H9 (cell line): Measurements from ENCODE around the gene DNAAF5. TPM values are rescaled to one million over a fixed set of nuclear protein-coding genes. Genes with fewer than 3 reads are reported as not detected.
A peak's percentile ranks its signal among the peaks of the same experiment; 100 is the strongest.

Experiments used
- DNase-seq: peaks from one replicate; pipeline ENCODE4 v3.0.0-alpha.2; 2017
- H2AFZ ChIP-seq: one replicate; pipeline ENCODE4 v1.6.1; 2013; ENCODE audit warnings: mild to moderate bottlenecking, low read length, control low read depth, moderate library complexity
- H2AK5ac ChIP-seq: 2 replicates; pipeline ENCODE4 v1.6.1; 2013; ENCODE audit warnings: low read length, control low read depth, mixed read lengths; ENCODE audit not compliant: insufficient read length
- H2BK120ac ChIP-seq: one replicate; pipeline ENCODE4 v1.6.1; 2013; ENCODE audit warnings: low read depth, mild to moderate bottlenecking, low read length, control low read depth, inconsistent platforms; ENCODE audit not compliant: poor library complexity, severe bottlenecking
- H2BK12ac ChIP-seq: 2 replicates; pipeline ENCODE4 v1.6.1; 2013; ENCODE audit warnings: low read length, control low read depth, mixed read lengths, low read depth; ENCODE audit not compliant: insufficient read length
- H2BK15ac ChIP-seq: 2 replicates; pipeline ENCODE4 v1.6.1; 2013; ENCODE audit warnings: low read depth, low read length, control low read depth
- H2BK20ac ChIP-seq: one replicate; pipeline ENCODE4 v1.6.1; 2013; ENCODE audit warnings: low read depth, mild to moderate bottlenecking, low read length, control low read depth, inconsistent platforms; ENCODE audit not compliant: poor library complexity, severe bottlenecking
- H2BK5ac ChIP-seq: 2 replicates; pipeline ENCODE4 v1.6.1; 2013; ENCODE audit warnings: low read length, control low read depth, mixed read lengths; ENCODE audit not compliant: insufficient read length
- H3K14ac ChIP-seq: 2 replicates; pipeline ENCODE4 v1.6.1; 2013; ENCODE audit warnings: low read length, control low read depth; ENCODE audit not compliant: insufficient read depth
- H3K18ac ChIP-seq: 2 replicates; pipeline ENCODE4 v1.6.1; 2013; ENCODE audit warnings: low read depth, mild to moderate bottlenecking, mixed read lengths, low read length, control low read depth; ENCODE audit not compliant: insufficient read length
- H3K23ac ChIP-seq: 2 replicates; pipeline ENCODE4 v1.6.1; 2013; ENCODE audit warnings: low read length, control low read depth, mixed read lengths, low read depth; ENCODE audit not compliant: insufficient read length
- H3K23me2 ChIP-seq: 2 replicates; pipeline ENCODE4 v1.6.1; 2013; ENCODE audit warnings: low read depth, mild to moderate bottlenecking, mixed read lengths, low read length, control low read depth; ENCODE audit not compliant: insufficient read length, poor library complexity, severe bottlenecking
- H3K27ac ChIP-seq: 2 replicates; pipeline ENCODE4 v1.5.1; 2013; ENCODE audit warnings: low read length, control low read depth, mixed read lengths, low read depth; ENCODE audit not compliant: insufficient read length
- H3K27me3 ChIP-seq: 2 replicates; pipeline ENCODE4 v1.6.1; 2013; ENCODE audit warnings: low read length, control low read depth, inconsistent platforms; ENCODE audit not compliant: insufficient read depth
- H3K4ac ChIP-seq: 2 replicates; pipeline ENCODE4 v1.6.1; 2013; ENCODE audit warnings: low read depth, mild to moderate bottlenecking, control low read depth, inconsistent platforms, low read length, moderate library complexity
- H3K4me1 ChIP-seq: 2 replicates; pipeline ENCODE4 v1.6.1; 2013; ENCODE audit warnings: low read length, control low read depth, inconsistent platforms; ENCODE audit not compliant: insufficient read depth
- H3K4me2 ChIP-seq: 2 replicates; pipeline ENCODE4 v1.6.1; 2013; ENCODE audit warnings: low read length, control low read depth, mixed read lengths; ENCODE audit not compliant: insufficient read length, insufficient read depth
- H3K56ac ChIP-seq: 2 replicates; pipeline ENCODE4 v1.6.1; 2013; ENCODE audit warnings: low read depth, mild to moderate bottlenecking, mixed read lengths, low read length, control low read depth; ENCODE audit not compliant: insufficient read length
- H3K79me1 ChIP-seq: 2 replicates; pipeline ENCODE4 v1.6.1; 2013; ENCODE audit warnings: low read depth, mild to moderate bottlenecking, moderate library complexity, low read length, control low read depth, inconsistent platforms; ENCODE audit not compliant: insufficient read depth, poor library complexity, severe bottlenecking
- H3K79me2 ChIP-seq: 2 replicates; pipeline ENCODE4 v1.6.1; 2013; ENCODE audit warnings: low read length, control low read depth, inconsistent platforms; ENCODE audit not compliant: insufficient read depth
- H3K9ac ChIP-seq: 2 replicates; pipeline ENCODE4 v1.6.1; 2013; ENCODE audit warnings: low read length, control low read depth, mixed read lengths; ENCODE audit not compliant: insufficient read length; ENCODE audit errors: extremely low read depth
- H3K9me3 ChIP-seq: one replicate; pipeline ENCODE4 v1.6.1; 2013; ENCODE audit warnings: low read depth, low read length, inconsistent platforms; ENCODE audit not compliant: control insufficient read depth
- H3T11ph ChIP-seq: one replicate; pipeline ENCODE4 v1.6.1; 2013; ENCODE audit warnings: mild to moderate bottlenecking, low read length, control low read depth, inconsistent platforms
- H4K20me1 ChIP-seq: one replicate; pipeline ENCODE4 v1.6.1; 2013; ENCODE audit not compliant: control insufficient read depth, insufficient read length, insufficient read depth
- H4K5ac ChIP-seq: 2 replicates; pipeline ENCODE4 v1.6.1; 2013; ENCODE audit warnings: low read depth, mild to moderate bottlenecking, mixed read lengths, low read length, control low read depth; ENCODE audit not compliant: insufficient read length
- H4K8ac ChIP-seq: replicated peaks from 2 replicates; pipeline ENCODE4 v1.6.1; 2013; ENCODE audit warnings: low read length, control low read depth, mixed read lengths, low read depth; ENCODE audit not compliant: insufficient read length
- H4K91ac ChIP-seq: 2 replicates; pipeline ENCODE4 v1.6.1; 2013; ENCODE audit warnings: low read depth, mild to moderate bottlenecking, moderate library complexity, mixed read lengths, low read length, control low read depth; ENCODE audit not compliant: insufficient read length
- H3K27ac Mint-ChIP-seq, 3 experiments: 2 replicates in 2 of 3; 3 replicates in 1 of 3; pipeline ENCODE4 v1.8.0; 2020 to 2021; ENCODE audit warnings: mixed read lengths in 3 of 3, mild to moderate bottlenecking in 1 of 3, moderate library complexity in 1 of 3
- H3K27me3 Mint-ChIP-seq: 2 replicates; pipeline ENCODE4 v1.8.0; 2021; ENCODE audit warnings: low read depth, mild to moderate bottlenecking, moderate library complexity, mixed read lengths
- H3K36me3 Mint-ChIP-seq, 3 experiments: 2 replicates in 2 of 3; 3 replicates in 1 of 3; pipeline ENCODE4 v1.8.0; 2020 to 2021; ENCODE audit warnings: low read depth in 3 of 3, mixed read lengths in 3 of 3; ENCODE audit not compliant: insufficient read depth in 1 of 3
- H3K4me1 Mint-ChIP-seq, 2 experiments: 2 replicates each; pipeline ENCODE4 v1.8.0; 2020; ENCODE audit warnings: mixed read lengths in 2 of 2
- H3K4me3 Mint-ChIP-seq, 2 experiments: 2 replicates in 1 of 2; 3 replicates in 1 of 2; pipeline ENCODE4 v1.8.0; 2020 to 2021; ENCODE audit warnings: mild to moderate bottlenecking in 2 of 2, mixed read lengths in 2 of 2, moderate library complexity in 1 of 2
- H3K9me3 Mint-ChIP-seq, 2 experiments: 2 replicates in 1 of 2; 3 replicates in 1 of 2; pipeline ENCODE4 v1.8.0; 2020; ENCODE audit warnings: mild to moderate bottlenecking in 2 of 2, mixed read lengths in 2 of 2, moderate library complexity in 1 of 2
- whole genome bisulfite sequencing: extraction: QIAGEN DNeasy Blood & Tissue Kit; methylation state at CpG from one replicate; pipeline ENCODE4 v1.1.7; 2013; ENCODE audit warnings: missing lambda C conversion rate, low lambda C conversion rate, mixed read lengths; ENCODE audit not compliant: insufficient read length; ENCODE audit errors: extremely low coverage; 5-methylcytosine and 5-hydroxymethylcytosine counted together
- total RNA-seq: library from RNA; stranded (reverse); gene quantifications from 2 replicates; pipeline ENCODE4 v1.2.1, GENCODE V29; 2021
- TF ChIP-seq, protein P1 (sequence below): fragments of 200-600 bp; sonication (generic); conservative IDR thresholded peaks from 3 replicates; pipeline ENCODE4 v1.8.0; 2021; ENCODE audit warnings: antibody characterized with exemption, mild to moderate bottlenecking

Gene DNAAF5
- total RNA-seq, 1 experiment from 2014 or later: 43.5 TPM

DNA sequence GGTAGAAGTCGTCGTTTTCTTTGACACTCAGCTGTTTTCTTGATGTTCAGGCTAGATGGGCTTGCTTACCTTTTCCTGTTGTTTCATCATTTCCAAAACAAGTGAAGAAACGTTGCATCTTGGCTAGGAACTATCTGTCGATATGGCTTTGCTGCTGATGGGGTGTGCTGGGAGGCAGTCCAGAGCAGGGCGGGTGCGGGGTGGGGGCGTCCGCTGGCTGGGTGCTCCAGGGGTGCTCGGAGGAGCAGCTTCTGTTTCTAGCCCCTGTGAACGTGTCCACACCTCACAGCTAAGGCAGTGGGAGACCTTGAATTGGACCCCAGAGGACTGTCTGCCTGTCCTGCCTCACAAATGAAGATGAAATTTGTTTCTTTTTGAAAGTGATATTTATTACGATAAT, 98.2 kb downstream of the DNAAF5 start:
- H3K9ac ChIP-seq: no peak overlapping the region
- peaks cover 56% of the 10 kb centered on the region; the same call in 1 of the 2 replicates for H3K79me2 ChIP-seq
- H3K4me1 ChIP-seq: no peaks in the 10 kb centered on the region; the same call in 1 of the 2 replicates
- no peaks in the 10 kb centered on the region for H3K23me2 ChIP-seq
- Mint-ChIP-seq H3K4me3 (no peak overlapping the region), H3K27ac (peak overlapping the region in 1 of 3 experiments; percentile 18; a peak in 2 of 7 replicates), H3K9me3 (no peaks in the 10 kb centered on the region), H3K27me3 (no peaks in the 10 kb centered on the region), H3K36me3 (peaks cover 0 to 29% (median 9%) of the 10 kb centered on the region in 3 experiments; a peak in 6 of 7 replicates), H3K4me1 (peaks cover 48 to 54% of the 10 kb centered on the region in 2 experiments)
- no peak overlapping the region for H3K23ac ChIP-seq
- H3K79me1 ChIP-seq: peaks cover 11% of the 10 kb centered on the region
- H4K5ac ChIP-seq: no peak overlapping the region
- H3K27me3 ChIP-seq: no peaks in the 10 kb centered on the region
- H4K91ac ChIP-seq: no peak overlapping the region
- TF ChIP-seq, protein P1, sequence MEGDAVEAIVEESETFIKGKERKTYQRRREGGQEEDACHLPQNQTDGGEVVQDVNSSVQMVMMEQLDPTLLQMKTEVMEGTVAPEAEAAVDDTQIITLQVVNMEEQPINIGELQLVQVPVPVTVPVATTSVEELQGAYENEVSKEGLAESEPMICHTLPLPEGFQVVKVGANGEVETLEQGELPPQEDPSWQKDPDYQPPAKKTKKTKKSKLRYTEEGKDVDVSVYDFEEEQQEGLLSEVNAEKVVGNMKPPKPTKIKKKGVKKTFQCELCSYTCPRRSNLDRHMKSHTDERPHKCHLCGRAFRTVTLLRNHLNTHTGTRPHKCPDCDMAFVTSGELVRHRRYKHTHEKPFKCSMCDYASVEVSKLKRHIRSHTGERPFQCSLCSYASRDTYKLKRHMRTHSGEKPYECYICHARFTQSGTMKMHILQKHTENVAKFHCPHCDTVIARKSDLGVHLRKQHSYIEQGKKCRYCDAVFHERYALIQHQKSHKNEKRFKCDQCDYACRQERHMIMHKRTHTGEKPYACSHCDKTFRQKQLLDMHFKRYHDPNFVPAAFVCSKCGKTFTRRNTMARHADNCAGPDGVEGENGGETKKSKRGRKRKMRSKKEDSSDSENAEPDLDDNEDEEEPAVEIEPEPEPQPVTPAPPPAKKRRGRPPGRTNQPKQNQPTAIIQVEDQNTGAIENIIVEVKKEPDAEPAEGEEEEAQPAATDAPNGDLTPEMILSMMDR: no peak
- H3K9me3 ChIP-seq: no peaks in the 10 kb centered on the region
- no peak for DNase-seq
- H4K20me1 ChIP-seq: no peaks in the 10 kb centered on the region
- no peak overlapping the region for H2BK5ac ChIP-seq
- no peak overlapping the region for H3T11ph ChIP-seq
- H3K14ac ChIP-seq: no peak overlapping the region
- no peak overlapping the region for H3K27ac ChIP-seq
- no peak overlapping the region for H3K4me2 ChIP-seq
- H3K56ac ChIP-seq: no peak overlapping the region
- H2BK12ac ChIP-seq: no peak overlapping the region
- no peak overlapping the region for H2AK5ac ChIP-seq
- H4K8ac ChIP-seq: no peak overlapping the region
- no peak overlapping the region for H2AFZ ChIP-seq
- H3K4ac ChIP-seq: no peak overlapping the region
- H3K18ac ChIP-seq: no peak overlapping the region
- no peak overlapping the region for H2BK15ac ChIP-seq
- H2BK20ac ChIP-seq: no peak overlapping the region
- no peak overlapping the region for H2BK120ac ChIP-seq
- no CpG with 5 or more reads among the region's 11 CpGs for WGBS
